SK-N-MC (cell line): Measurements from ENCODE around the gene DHCR7.

Experiments
- EZH2 ChIP-seq: fragments of 200-600 bp; sonication (generic); IDR thresholded peaks from one replicate; pipeline ENCODE4 v1.6.1; 2017; ENCODE audit warnings: antibody characterized with exemption
- FOXP2 ChIP-seq: optimal IDR thresholded peaks from 2 replicates; pipeline ENCODE3; 2011; ENCODE audit warnings: mild to moderate bottlenecking, moderate library complexity; ENCODE audit not compliant: insufficient read depth; ENCODE audit errors: extremely low read length, control extremely low read depth
- POLR2AphosphoS5 ChIP-seq: IDR thresholded peaks from 2 replicates; pipeline ENCODE4 v1.6.1; 2012; ENCODE audit warnings: mild to moderate bottlenecking, low read depth, low read length, borderline replicate concordance

DNA sequence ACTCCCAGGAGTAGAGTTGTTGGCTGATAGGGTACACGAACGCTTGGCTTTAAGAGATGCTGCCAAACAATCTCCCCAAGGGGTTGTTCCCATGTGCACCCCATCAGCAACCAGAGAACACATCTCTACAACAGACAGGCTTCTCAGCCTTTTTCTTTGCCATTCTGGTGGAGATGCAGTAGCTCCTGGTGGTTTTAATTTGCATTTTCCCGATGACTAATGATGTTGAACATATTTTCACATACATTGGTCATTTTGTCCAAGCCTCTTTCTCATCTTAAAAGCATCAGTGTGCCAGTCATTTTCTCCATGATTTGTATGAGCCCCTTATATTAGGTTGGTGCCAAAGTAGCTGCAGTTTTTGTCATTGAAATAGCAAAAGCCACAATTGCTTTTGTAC, 21.8 kb downstream of the DHCR7 start:
- TF ChIP-seq POLR2AphosphoS5 (no peak), EZH2 (no peak), FOXP2 (no peak)
